ENCODE results near the gene FRAS1.

DNA sequence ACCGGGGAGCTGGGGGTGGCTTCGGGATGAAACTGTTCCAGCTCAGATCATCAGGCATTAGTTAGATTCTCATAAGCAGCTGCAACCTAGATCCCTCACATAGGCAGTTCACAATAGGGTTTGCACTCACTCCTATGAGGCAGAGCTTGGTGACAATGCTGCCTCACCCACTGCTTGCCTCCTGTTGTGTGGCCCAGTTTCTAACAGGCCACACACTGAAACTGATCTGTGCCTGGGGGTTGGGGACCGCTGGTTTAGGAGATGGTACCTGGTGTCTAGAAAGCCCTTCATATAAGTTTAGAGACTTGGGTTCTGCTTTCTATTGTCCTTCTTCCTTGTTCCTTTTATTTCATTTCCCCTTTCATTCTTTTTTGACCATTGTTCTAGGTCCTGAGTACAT, 234.2 kb downstream of the FRAS1 start:
- TF ChIP-seq CTCF (IDR thresholded peaks at IDR 0.05), result no peak
- no peak for TF ChIP-seq POLR2A (IDR thresholded peaks at IDR 0.05)
- TF ChIP-seq EP300 (IDR thresholded peaks at IDR 0.05), result no peak
